HG03045 (cell line): Measurements from ENCODE around the gene TTBK1.

Experiments
- ATAC-seq: cut with Tn5 transposase; IDR thresholded peaks from one replicate; pipeline ENCODE4 v1.9.1; 2021; ENCODE audit warnings: mild to moderate bottlenecking, moderate library complexity; ENCODE audit not compliant: unreplicated experiment

The TTBK1 gene

DNA sequence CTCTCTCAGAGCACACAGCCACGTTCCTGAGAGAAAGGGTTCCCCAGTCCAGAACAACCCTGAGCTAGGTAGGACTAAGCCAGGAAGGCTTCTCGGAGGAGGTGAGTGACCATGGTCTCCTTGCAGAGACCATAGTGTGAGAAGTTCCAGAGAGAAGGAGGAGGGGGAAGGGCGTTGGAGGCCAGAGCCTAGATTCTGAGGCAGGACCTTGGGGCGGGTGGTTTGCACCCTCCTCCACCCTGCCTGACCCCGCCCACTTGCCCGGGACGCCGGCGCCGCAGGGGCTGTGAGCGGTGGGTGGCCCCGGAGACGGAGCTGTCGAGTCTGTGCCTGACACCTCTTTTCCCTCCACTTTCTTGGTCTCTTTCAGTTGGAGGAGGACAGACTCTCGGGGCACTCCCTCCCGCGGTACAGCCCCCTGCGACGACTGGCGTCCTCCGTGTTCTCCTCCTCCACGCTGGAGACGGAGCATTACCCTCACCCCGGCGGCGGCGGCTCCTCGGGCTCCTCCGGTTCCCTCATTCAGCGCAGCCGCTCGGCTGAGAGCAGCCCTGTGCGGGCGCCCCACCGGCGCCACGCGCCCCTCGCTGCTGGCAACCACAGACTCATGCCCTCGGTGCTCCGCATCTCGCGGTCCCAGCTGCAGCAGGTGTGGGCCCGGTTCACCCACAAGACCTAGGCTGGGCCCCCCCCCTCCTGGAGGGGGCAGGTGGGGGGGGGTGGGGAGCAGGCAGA, 26.2 kb downstream of the TTBK1 start:
- no peak for ATAC-seq

DNA sequence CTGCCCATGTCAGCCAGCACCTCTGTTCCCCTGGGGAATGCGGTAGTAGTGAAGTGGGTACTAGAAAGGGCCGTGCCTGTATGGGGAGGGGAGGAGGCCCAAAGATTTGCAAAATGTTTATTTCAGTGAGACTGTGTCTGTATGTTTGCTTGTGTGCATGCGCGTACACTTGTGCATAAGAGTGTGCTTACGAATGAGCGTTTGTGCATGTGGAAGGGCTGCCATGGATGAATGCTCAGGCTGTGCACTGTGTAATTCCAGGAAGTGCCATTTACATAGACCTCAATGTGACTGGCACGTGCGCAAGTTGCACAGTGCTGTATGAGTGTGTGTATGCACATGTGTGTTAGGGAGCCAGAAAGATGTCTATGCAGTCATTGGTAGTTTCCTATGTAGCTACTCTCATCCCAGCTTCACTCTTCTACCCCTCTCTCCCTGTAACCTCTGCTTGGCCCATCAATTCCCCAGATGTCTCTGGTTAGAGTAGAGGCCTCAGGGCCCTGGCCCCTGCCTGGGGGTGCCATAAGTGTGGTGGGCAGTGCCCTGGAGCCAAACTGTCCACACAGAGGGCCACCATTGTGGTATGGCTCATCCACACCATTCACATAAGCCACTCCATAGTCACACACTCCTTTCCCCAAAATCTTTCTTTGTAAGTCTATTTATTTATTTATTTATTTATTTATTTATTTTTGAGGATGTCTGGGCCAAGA, 28.0 kb downstream of the TTBK1 start:
- ATAC-seq = no peak

DNA sequence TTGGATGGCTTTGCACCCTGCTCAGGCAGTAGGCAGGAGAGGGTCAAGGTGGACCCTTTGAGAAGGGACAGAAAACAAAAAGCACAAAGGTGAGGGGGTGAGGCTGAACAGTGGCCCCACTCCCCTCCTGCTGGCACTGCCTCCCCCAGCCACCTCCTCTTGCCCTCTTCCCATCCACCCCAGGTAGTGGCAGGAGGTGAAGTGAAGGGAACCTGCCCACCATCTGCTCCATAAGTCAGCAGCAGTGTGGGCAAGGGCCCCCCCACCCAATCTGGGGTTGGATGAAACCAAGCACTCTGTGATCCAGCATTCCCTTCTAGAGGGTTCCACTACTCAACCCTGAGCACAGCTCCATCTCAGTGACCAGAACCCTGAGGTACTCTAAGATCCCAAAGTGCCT, 28.7 kb downstream of the TTBK1 start:
- ATAC-seq = no peak

DNA sequence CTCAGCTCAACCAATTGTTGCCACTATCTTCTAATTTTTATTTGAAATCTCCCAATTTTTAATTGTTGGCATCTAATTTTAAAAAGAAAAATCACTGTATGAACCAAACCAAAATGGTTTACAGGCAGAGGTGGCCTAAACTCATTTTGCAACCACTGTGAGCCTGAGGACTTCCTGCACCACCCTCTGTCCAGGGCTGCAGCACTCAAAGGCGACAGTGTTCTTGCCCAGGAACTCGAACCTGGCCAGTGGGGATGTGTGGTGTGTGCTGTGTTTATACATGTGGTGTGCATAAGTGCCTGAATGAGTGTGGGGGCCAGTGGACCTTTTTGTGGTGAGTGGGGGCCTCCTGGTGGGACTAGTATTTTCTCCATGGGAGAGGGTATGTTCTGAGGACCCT, 30.4 kb downstream of the TTBK1 start:
- no peak for ATAC-seq

DNA sequence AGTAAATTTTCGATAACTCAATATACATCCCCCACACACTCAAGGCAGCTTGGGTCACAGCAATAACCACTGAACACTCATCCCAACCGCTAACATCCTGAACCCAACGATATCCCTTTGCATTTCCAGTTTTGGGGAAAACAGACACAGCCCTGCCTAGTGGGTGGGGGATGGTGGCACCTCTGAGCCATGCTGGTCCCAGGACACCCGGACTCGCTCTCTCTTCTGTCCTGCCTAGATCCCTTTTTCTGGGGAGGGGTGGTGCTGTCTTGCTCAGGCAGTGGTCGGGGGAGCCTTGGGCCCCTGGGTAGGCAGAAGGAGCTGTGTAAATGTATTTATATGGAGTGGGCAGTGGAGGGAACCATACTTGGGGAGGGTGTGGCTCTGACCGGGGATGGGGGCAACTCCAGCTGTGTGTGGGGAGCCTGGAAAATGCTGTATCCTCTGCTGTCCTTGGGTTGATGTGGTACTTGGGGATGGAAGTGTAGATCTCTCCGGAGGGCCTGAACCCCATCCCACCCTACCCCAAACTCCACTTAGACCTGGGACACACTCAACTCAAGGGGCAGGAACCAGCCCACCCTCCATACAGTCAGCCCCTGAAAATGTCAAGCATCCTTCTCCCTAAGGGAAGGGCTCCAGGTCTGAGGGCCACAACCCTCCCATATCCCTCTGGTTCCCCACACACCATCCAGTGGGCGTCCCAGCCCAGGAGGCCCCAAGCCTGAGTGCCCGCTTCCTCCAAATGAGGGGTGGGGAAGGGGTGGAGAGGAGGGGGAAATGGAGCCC, 31.0 kb downstream of the TTBK1 start:
- ATAC-seq = no peak

DNA sequence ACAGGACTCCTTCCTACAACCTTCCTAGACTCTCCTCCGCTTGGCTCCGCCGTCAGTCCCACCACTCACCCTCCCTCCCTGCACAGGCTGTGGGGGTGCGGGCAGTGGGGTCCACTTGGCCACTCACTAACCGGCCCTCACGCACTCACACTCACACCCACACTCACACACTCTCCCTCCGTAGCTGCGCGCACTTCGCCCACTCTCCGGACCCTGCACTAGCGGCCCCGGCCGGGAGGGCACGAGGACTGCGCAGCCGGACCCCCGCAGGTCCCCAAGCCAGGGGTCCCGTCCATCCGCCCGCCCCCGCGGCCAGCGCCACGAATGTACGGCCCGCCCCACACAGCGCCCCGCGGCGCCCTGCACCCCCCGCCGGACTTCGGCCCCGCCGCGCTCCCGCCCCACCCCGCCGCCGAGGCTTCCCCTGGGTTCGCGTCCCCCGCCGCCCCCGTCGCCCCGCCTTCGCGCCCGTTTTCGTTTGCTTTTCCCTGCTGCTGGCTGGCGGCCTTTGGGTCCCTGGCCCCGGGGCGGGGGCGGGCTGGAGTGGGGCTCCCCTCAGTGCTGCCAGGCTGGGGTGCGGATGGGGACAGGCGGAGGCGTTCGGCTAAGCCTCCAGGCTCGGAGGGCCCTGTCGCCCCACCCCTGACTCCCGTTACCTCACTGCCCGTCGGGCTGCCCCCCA, 31.8 kb downstream of the TTBK1 start:
- no peak for ATAC-seq

DNA sequence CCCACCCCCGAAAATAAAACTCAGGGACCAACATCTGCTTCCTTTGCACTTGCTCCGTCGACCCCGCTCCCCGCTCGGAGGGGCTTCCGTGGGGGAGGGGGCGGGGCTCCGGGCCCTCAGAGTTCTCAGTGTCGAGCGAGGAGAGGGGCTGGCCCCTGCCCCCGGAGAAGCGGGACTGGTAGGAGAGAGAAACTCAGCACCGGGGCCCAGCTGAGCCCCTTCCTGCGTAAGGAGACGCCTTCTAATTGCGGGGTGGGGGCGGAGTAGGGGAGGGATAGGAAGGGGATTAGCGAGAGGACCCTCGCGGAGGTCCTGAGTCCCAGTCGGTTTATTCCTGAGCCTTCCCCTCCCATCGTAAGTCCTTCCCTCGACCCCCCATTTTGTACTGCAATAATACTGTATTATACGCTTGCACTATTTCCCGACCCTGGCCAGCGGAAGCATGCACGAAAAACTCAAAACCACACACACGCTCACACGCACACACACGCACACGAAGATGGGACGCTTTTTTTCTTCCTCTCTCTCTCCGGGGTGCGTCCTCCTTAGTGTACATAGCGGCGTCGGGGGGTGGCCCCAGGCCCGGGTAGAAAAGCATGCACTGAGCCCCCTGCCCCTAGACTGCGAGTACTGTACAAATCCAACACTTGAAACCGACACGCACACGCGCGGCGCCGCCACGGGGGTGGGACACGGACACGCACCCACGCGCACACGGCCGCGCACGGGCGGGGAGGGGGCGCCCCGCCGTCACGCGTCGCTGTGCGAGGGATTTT, 32.7 kb downstream of the TTBK1 start:
- ATAC-seq = no peak

DNA sequence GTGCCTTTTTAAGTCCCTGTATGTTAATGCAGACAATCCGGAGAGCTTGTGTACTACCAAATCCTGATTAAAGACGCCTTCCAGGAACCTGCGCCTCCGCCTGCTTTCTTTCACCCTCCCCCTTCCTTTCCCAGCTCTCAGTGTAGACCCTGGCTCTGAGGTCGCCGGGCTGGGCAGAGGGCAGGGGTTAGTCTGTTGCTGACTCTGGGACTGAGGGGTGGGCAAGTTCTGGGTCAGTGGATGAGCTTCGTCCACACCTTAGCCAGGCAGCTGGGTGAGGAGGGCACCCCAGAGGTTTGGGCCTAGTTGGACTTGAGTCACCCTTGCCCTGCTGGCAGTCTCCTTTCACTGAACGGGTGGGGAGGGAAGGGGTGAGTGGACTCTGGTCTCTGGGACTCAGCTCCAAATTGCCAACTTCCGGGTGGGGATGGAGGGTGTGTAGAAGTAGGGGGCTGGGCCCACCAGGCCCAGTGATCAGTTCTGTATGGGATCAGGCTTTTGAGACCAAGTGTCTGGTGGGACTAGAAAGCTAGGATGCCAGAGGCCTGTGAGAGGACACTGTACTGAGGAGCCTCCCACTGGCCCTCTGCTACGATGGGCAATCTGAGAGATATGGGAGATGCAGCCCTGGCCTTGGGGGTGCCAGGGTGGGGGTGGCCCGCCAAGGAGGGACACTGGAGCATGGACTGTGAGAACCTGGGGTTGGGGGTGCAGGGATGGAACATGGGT, 33.5 kb downstream of the TTBK1 start:
- ATAC-seq = no peak

DNA sequence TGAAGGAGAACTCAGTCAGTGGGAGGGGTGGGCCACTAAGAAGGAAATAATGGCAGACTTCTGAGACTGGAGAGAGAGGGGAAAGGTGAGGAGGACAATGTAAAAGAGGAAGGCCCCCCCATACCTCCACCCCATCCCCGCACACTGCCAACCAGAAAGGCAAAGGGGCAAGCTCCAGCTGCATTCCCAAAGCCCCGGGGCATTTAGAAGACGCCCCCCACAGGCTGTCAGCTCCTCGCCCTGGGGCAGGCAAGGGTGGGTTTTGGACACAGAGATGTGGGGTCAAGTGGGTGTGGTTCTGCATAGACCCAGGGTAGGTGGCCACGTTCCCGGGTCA, 34.0 kb downstream of the TTBK1 start:
- ATAC-seq = no peak

DNA sequence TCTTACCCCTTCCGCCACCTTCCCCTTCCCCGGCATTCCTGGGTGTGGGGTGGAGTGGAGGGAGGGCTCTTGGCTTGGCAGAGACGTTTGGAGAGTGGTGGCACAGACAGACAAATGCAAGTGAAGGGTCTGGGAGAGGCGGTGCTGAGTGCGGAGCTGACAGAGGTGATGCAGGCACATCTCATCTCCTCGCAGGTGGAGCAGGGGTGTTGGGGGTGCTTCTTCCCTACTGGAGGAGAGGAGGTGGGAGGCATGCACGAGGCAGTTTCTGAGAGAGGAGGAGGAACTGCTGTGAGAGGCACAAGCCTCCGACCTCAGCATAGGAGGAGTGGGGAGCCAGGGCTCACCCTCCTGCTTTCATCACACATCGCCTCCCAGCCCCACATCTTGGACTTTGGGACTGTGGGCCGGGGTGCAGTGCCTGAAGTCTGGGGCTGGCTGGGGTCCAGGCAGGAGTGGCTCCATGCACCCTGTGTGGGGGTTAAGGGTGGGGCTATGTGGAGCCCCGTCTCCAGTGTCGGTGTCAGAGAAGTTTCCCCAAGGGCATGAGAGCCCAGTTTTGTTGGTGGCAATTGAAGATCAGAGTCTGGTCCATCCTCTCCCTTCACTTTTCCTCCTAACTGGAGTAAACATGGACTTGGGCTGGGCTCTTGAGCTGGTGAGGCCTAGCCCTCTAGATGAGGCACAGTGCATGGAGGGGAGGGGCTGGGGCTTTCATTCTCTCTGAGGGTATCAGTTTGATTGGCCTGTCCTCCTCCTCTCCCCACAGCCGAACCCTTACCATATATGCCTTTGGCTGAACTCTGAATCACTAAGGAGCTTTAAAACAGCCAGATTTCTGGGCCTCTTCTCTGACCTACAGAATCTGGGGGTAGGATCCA, 34.6 kb downstream of the TTBK1 start:
- ATAC-seq = no peak

DNA sequence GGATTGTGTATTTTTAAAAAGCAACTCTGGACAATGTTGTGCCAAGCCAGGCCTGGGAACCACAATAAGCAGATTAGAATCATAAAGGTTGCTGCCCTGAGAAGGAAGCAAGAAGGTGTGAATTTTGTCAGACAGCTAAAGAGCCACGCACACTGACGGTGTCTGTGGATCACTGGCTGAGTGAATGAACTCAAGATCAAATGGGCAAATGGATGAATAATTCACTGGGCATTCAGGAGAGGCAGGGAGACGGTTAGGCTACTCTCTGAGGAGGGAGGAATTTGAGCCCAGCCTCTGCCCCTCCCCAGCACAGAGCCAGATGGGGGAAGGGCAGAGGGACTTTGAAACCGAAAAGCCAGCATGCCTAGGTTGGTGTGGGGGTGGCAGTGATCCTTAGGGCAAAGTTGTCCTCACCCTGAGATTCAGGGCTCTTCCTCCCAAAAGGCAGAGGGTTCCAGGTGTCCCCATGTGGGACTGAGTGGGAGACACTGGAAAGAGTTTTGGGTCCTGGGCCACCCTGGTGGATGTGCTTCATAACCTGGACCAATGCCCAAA, 35.3 kb downstream of the TTBK1 start:
- no peak for ATAC-seq

DNA sequence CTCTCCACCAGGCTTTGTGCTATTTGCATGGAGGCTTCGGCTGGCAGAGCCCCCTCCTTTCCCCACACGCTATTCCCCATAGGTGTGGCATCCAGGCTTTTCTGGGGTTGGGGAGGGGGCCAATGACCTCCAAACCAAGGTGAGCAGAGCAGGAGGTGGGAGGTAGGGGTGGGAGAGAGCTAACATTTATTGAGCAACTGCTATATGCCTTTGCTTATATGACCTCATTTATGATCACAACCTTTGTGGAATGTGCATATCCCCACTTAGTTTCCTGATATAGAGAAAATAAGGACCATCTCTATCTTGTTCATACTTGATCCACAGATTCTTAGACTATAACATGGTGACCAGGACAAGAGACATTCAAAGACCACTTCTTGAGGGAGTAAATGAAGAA, 37.0 kb downstream of the TTBK1 start:
- ATAC-seq = no peak

DNA sequence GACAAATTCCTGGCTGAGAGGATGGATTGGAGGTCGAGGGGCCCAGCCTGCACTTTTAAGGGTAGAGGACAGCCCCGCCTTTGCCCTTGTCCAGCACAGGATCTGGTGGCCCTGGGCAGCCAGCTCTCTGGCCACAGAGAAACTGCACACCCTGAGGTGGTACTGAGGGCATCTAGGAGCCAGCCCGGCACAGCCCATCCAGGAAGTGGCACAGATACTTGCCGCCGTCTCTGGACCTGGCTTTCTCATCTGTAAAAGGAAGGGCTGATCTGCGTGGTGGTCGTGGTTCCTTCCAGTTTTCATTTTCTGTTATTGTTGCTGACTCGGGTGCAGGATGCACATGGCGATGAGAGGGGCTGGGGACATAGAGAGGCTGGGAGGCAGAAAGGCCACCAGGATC, 38.8 kb downstream of the TTBK1 start:
- no peak for ATAC-seq

DNA sequence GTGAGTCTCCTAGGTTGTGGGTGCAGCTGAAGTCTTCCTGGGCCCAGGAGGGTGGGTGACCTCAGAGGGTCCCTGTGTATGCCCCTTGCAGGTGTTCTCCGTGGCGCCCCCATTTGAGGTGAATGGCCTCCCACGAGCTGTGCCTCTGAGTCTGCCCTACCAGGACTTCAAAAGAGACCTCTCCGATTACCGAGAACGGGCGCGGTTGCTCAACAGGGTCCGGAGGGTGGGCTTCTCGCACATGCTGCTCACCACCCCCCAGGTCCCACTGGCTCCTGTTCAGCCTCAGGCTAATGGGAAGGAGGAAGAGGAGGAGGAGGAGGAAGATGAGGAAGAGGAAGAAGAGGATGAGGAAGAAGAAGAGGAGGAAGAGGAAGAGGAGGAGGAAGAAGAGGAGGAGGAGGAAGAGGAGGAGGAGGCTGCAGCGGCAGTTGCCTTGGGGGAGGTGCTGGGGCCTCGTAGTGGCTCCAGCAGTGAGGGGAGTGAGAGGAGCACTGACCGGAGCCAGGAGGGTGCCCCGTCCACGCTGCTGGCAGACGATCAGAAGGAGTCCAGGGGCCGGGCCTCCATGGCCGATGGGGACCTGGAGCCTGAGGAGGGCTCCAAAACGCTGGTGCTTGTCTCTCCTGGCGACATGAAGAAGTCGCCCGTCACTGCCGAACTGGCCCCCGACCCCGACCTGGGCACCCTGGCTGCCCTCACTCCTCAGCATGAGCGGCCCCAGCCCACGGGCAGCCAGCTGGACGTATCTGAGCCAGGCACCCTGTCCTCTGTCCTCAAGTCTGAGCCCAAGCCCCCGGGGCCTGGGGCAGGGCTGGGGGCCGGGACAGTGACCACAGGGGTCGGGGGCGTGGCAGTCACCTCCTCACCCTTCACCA, 39.6 kb downstream of the TTBK1 start:
- ATAC-seq = no peak

DNA sequence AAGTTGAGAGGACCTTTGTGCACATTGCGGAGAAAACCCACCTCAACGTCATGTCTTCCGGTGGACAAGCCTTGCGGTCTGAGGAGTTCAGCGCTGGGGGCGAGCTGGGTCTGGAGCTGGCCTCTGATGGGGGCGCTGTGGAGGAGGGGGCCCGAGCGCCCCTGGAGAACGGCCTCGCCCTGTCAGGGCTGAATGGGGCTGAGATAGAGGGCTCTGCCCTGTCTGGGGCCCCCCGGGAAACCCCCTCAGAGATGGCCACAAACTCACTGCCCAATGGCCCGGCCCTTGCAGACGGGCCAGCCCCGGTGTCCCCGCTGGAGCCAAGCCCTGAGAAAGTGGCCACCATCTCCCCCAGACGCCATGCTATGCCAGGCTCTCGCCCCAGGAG, 40.2 kb downstream of the TTBK1 start:
- ATAC-seq = no peak

DNA sequence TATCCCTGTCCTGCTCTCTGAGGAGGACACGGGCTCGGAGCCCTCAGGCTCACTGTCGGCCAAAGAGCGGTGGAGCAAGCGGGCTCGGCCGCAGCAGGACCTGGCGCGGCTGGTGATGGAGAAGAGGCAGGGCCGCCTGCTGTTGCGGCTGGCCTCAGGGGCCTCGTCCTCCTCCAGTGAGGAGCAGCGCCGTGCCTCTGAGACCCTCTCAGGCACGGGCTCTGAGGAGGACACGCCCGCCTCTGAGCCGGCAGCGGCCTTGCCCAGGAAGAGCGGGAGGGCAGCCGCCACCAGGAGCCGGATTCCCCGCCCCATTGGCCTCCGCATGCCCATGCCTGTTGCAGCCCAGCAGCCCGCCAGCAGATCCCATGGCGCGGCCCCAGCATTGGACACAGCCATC, 40.6 kb downstream of the TTBK1 start:
- ATAC-seq = no peak

DNA sequence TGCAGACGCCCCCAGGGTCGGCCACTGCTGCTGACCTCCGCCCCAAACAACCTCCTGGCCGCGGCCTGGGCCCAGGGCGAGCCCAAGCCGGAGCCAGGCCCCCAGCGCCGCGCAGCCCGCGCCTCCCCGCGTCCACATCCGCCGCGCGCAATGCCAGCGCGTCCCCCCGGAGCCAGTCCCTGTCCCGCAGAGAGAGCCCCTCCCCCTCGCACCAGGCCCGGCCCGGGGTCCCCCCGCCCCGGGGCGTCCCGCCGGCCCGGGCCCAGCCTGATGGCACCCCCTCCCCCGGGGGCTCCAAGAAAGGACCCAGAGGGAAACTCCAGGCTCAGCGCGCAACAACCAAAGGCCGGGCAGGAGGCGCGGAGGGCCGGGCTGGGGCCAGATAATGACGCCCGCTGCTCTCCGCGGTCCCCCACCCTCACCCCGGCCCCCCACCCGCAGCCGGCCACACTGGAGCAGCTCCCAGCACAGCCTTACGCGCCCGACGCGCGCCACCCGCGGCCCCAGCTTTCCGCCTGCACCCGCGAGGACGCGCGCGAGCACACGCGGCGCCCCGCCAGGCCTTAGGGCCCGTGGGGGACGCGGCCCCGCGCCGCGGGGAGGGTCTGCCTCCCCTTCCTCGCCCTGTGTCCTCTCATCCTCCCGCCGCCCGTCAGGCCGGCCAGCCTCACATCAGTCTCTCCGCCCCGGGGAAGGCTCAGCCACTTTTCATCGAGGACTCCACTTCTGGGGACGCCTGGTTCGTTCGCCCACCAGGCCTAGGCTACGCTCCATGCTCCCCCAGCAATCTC, 41.9 kb downstream of the TTBK1 start:
- no peak for ATAC-seq
